Measurements from ENCODE around the gene IMPG1.

The IMPG1 gene

GRCh38 chr6:75943381-75943780, 129.1 kb downstream of the IMPG1 start:
- Histone ChIP-seq H3K9ac (ENCODE audit: low read length) (no peak overlapping the region), H3K36me3 (ENCODE audit: insufficient read depth, low read length) (no peaks in the 10 kb centered on the region), H4K20me1 (ENCODE audit: insufficient read depth, low read length) (no peaks in the 10 kb centered on the region), H3K4me3 (ENCODE audit: low read depth, low read length, poor library complexity, severe bottlenecking) (no peak overlapping the region), H3K79me2 (ENCODE audit: insufficient read depth, low read length) (no peaks in the 10 kb centered on the region), H3K27ac (ENCODE audit: low read depth, low read length, poor library complexity, severe bottlenecking) (no peak overlapping the region), H3K4me2 (ENCODE audit: low read length) (no peak overlapping the region), H3K4me1 (ENCODE audit: insufficient read depth, low read length, severe bottlenecking) (no peaks in the 10 kb centered on the region), H2AFZ (ENCODE audit: low read length) (no peak overlapping the region), H3K27me3 (ENCODE audit: insufficient read depth, low read length) (no peaks in the 10 kb centered on the region), H3F3A (ENCODE audit: insufficient read depth, low read length) (no peaks in the 10 kb centered on the region), H3K9me3 (ENCODE audit: low read length) (no peaks in the 10 kb centered on the region), H3K9me2 (ENCODE audit: low read depth, low read length) (no peaks in the 10 kb centered on the region)
- no peak for TF ChIP-seq CTCF (IDR thresholded peaks at IDR 0.05; ENCODE audit: low read length)
- TF ChIP-seq EZH2 (IDR thresholded peaks at IDR 0.05; ENCODE audit: borderline replicate concordance, low read length): no peak

DNA sequence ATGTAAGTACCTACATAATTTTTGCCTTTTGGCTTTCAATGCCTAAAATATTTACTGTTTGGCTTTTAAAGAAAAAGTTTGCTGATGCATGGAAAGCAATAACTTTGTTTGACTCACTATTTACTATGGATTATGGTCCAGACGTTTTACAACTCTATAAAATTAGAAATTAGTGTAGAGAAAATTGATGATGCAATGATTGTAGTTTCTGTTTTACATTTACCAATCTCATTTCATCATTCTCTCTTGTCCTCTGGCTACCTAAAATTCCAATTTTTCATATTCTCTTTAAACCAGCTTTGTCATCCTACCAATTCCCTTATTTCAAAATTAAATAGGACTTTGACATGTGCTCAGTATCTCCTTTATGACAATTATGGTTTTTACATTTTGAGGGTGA, 131.0 kb downstream of the IMPG1 start:
- Histone ChIP-seq H3K4me3 (ENCODE audit: low read depth, low read length, poor library complexity, severe bottlenecking) (no peak overlapping the region), H3F3A (ENCODE audit: insufficient read depth, low read length) (no peaks in the 10 kb centered on the region), H3K79me2 (ENCODE audit: insufficient read depth, low read length) (no peaks in the 10 kb centered on the region), H3K27ac (ENCODE audit: low read depth, low read length, poor library complexity, severe bottlenecking) (no peak overlapping the region), H3K9me2 (ENCODE audit: low read depth, low read length) (no peaks in the 10 kb centered on the region), H3K4me1 (ENCODE audit: insufficient read depth, low read length, severe bottlenecking) (no peaks in the 10 kb centered on the region), H4K20me1 (ENCODE audit: insufficient read depth, low read length) (no peaks in the 10 kb centered on the region), H2AFZ (ENCODE audit: low read length) (no peak overlapping the region), H3K36me3 (ENCODE audit: insufficient read depth, low read length) (no peaks in the 10 kb centered on the region), H3K9me3 (ENCODE audit: low read length) (no peaks in the 10 kb centered on the region), H3K27me3 (ENCODE audit: insufficient read depth, low read length) (no peaks in the 10 kb centered on the region), H3K9ac (ENCODE audit: low read length) (no peak overlapping the region), H3K4me2 (ENCODE audit: low read length) (no peak overlapping the region)
- TF ChIP-seq EZH2 (IDR thresholded peaks at IDR 0.05; ENCODE audit: borderline replicate concordance, low read length) (no peak), CTCF (IDR thresholded peaks at IDR 0.05; ENCODE audit: low read length) (no peak)

GRCh38 chr6:75940564-75940963, 131.9 kb downstream of the IMPG1 start:
- H3K27me3 ChIP-seq (ENCODE audit: insufficient read depth, low read length): no peaks in the 10 kb centered on the region
- no peaks in the 10 kb centered on the region for H3K36me3 ChIP-seq (ENCODE audit: insufficient read depth, low read length)
- no peaks in the 10 kb centered on the region for H3K4me1 ChIP-seq (ENCODE audit: insufficient read depth, low read length, severe bottlenecking)
- H3K9ac ChIP-seq (ENCODE audit: low read length): no peak overlapping the region
- H4K20me1 ChIP-seq (ENCODE audit: insufficient read depth, low read length): no peaks in the 10 kb centered on the region
- H3K4me3 ChIP-seq (ENCODE audit: low read depth, low read length, poor library complexity, severe bottlenecking): no peak overlapping the region
- no peak overlapping the region for H2AFZ ChIP-seq (ENCODE audit: low read length)
- no peak overlapping the region for H3K4me2 ChIP-seq (ENCODE audit: low read length)
- no peaks in the 10 kb centered on the region for H3K9me2 ChIP-seq (ENCODE audit: low read depth, low read length)
- no peaks in the 10 kb centered on the region for H3K9me3 ChIP-seq (ENCODE audit: low read length)
- TF ChIP-seq EZH2 (IDR thresholded peaks at IDR 0.05; ENCODE audit: borderline replicate concordance, low read length): no peak
- no peaks in the 10 kb centered on the region for H3K79me2 ChIP-seq (ENCODE audit: insufficient read depth, low read length)
- no peaks in the 10 kb centered on the region for H3F3A ChIP-seq (ENCODE audit: insufficient read depth, low read length)
- H3K27ac ChIP-seq (ENCODE audit: low read depth, low read length, poor library complexity, severe bottlenecking): no peak overlapping the region

- Histone ChIP-seq H3K4me3 (ENCODE audit: low read depth, low read length, poor library complexity, severe bottlenecking) (no peak overlapping the region), H3K27ac (ENCODE audit: low read depth, low read length, poor library complexity, severe bottlenecking) (no peak overlapping the region), H3K4me1 (ENCODE audit: insufficient read depth, low read length, severe bottlenecking) (no peaks in the 10 kb centered on the region), H3K9me2 (ENCODE audit: low read depth, low read length) (no peaks in the 10 kb centered on the region), H3K4me2 (ENCODE audit: low read length) (no peak overlapping the region), H3F3A (ENCODE audit: insufficient read depth, low read length) (no peaks in the 10 kb centered on the region), H3K9me3 (ENCODE audit: low read length) (no peaks in the 10 kb centered on the region), H3K9ac (ENCODE audit: low read length) (no peak overlapping the region), H3K36me3 (ENCODE audit: insufficient read depth, low read length) (no peaks in the 10 kb centered on the region), H3K27me3 (ENCODE audit: insufficient read depth, low read length) (no peaks in the 10 kb centered on the region), H3K79me2 (ENCODE audit: insufficient read depth, low read length) (no peaks in the 10 kb centered on the region), H4K20me1 (ENCODE audit: insufficient read depth, low read length) (no peaks in the 10 kb centered on the region), H2AFZ (ENCODE audit: low read length) (no peak overlapping the region)
- TF ChIP-seq CTCF (IDR thresholded peaks at IDR 0.05; ENCODE audit: low read length): no peak
These were observed 134.6 kb downstream of the IMPG1 start for GRCh38 chr6:75937846-75938245.

Data from OCI-LY1 (cell line).